Activated naive CD8-positive, alpha-beta T cell treated with anti-CD3 and anti-CD28 coated beads, Interleukin-2, amount 10 ng/mL, durations not matched to agents 7 days and 5 days (primary cell): ENCODE measurements around the gene PROK1. TPM values are rescaled to one million over a fixed set of nuclear protein-coding genes. Genes with fewer than 3 reads are reported as not detected.

ENCODE experiments used
- ATAC-seq: fragments of 150-1000 bp; cut with Tn5 transposase; one replicate; pipeline ENCODE4 v1.10.0; 2021; ENCODE audit warnings: low read depth, moderate library complexity
- POLR2A ChIA-PET: fragments of 350-600 bp; sonication (Branson Sonifier 250); formaldehyde crosslinking; loops from one replicate; lab custom pipeline; 2021; ENCODE audit warnings: antibody characterized with exemption; lab: Charles Lee
- DNase-seq: peaks from one replicate; pipeline ENCODE4 v3.0.0; 2021
- H3K27ac Mint-ChIP-seq: one replicate; pipeline ENCODE4 v1.8.0; 2022; ENCODE audit warnings: mild to moderate bottlenecking, mixed read lengths
- H3K27me3 Mint-ChIP-seq: one replicate; pipeline ENCODE4 v1.8.0; 2022; ENCODE audit warnings: mild to moderate bottlenecking, moderate library complexity, mixed read lengths
- H3K36me3 Mint-ChIP-seq: one replicate; pipeline ENCODE4 v1.8.0; 2021; ENCODE audit warnings: mild to moderate bottlenecking, mixed read lengths
- H3K4me1 Mint-ChIP-seq: one replicate; pipeline ENCODE4 v1.8.0; 2021; ENCODE audit warnings: mixed read lengths
- H3K4me3 Mint-ChIP-seq: one replicate; pipeline ENCODE4 v1.8.0; 2022; ENCODE audit warnings: mild to moderate bottlenecking, moderate library complexity, mixed read lengths
- H3K9me3 Mint-ChIP-seq: one replicate; pipeline ENCODE4 v1.8.0; 2021; ENCODE audit warnings: mixed read lengths
- total RNA-seq, 2 experiments: library from RNA; stranded (reverse); gene quantifications; one replicate each; pipeline ENCODE4 v1.2.3, GENCODE V29; 2021

Gene PROK1
- total RNA-seq, 2 experiments from 2014 or later: not detected

- POLR2A ChIA-PET: no interaction called here
- Mint-ChIP-seq H3K4me1 (no peaks in the 10 kb centered on the region), H3K27me3 (peaks cover 37% of the 10 kb centered on the region), H3K36me3 (no peaks in the 10 kb centered on the region), H3K4me3 (no peak overlapping the region), H3K27ac (no peak overlapping the region), H3K9me3 (no peaks in the 10 kb centered on the region)
- ATAC-seq (no peak), DNase-seq (no peak)
Observed at GRCh38 chr1:110506541-110506940, 55.6 kb downstream of the PROK1 start.

Other genes starting within 250 kb of the PROK1 start
- 1 to 10 TPM; 8.9 to 9.0 TPM for gene KCNC4, start 240.8 kb upstream of the PROK1 start, total RNA-seq
- gene RBM15, start 111.8 kb upstream of the PROK1 start, total RNA-seq: 10 to 100 TPM; 80.3 to 80.6 TPM
- under 1 TPM; 0.23 to 0.33 TPM for gene SLC16A4, start 60.1 kb upstream of the PROK1 start, total RNA-seq
- gene LAMTOR5, start 43.5 kb upstream of the PROK1 start, total RNA-seq: 100 to 1,000 TPM; 115 TPM
- gene KCNA10, start 68.0 kb downstream of the PROK1 start, total RNA-seq: not detected
- 1 to 10 TPM; 1.1 to 1.6 TPM for gene KCNA2, start 155.2 kb downstream of the PROK1 start, total RNA-seq
- gene KCNA3, start 223.8 kb downstream of the PROK1 start, total RNA-seq: 10 to 100 TPM; 68.4 to 74.0 TPM